ENCODE measurements around the gene DYNLT4. TPM values are rescaled to one million over a fixed set of nuclear protein-coding genes. Genes with fewer than 3 reads are reported as not detected.

DYNLT4 gene
- total RNA-seq, 1 experiment from 2014 or later = not detected

GRCh38 chr1:44831516-44831915, 24.4 kb upstream of the DYNLT4 start:
- H3K4me1 ChIP-seq (ENCODE audit: low read length) = peaks cover 4% of the 10 kb centered on the region
- no peak overlapping the region for H3K9ac ChIP-seq (ENCODE audit: low read length)
- no peak for DNase-seq
- H3K4me2 ChIP-seq (ENCODE audit: low read depth, low read length, poor library complexity, severe bottlenecking) = no peak overlapping the region
- H3K4me3 ChIP-seq (ENCODE audit: low read length) = no peak overlapping the region
- H2AFZ ChIP-seq (ENCODE audit: low read length) = no peak overlapping the region
- no peaks in the 10 kb centered on the region for H3K27me3 ChIP-seq (ENCODE audit: low read length)
- H3K9me3 ChIP-seq (ENCODE audit: low read length) = no peaks in the 10 kb centered on the region
- no peaks in the 10 kb centered on the region for H3K36me3 ChIP-seq (ENCODE audit: insufficient read depth, low read length)
- no peaks in the 10 kb centered on the region for H4K20me1 ChIP-seq (ENCODE audit: insufficient read depth, low read depth, low read length)
- no peak overlapping the region for H3K27ac ChIP-seq (ENCODE audit: low read length)
- no peaks in the 10 kb centered on the region for H3K79me2 ChIP-seq (ENCODE audit: low read length)
- H3K9me2 ChIP-seq (replicated peaks; ENCODE audit: insufficient read depth, low read length) = no peaks in the 10 kb centered on the region

GRCh38 chr1:44830900-44831304, 23.8 kb upstream of the DYNLT4 start:
- peak; percentile 62 for DNase-seq
- H3K36me3 ChIP-seq (ENCODE audit: insufficient read depth, low read length) = no peaks in the 10 kb centered on the region
- no peak overlapping the region for H3K4me2 ChIP-seq (ENCODE audit: low read depth, low read length, poor library complexity, severe bottlenecking)
- no peak overlapping the region for H3K4me3 ChIP-seq (ENCODE audit: low read length)
- no peaks in the 10 kb centered on the region for H3K9me3 ChIP-seq (ENCODE audit: low read length)
- no peaks in the 10 kb centered on the region for H4K20me1 ChIP-seq (ENCODE audit: insufficient read depth, low read depth, low read length)
- no peak overlapping the region for H3K9ac ChIP-seq (ENCODE audit: low read length)
- no peaks in the 10 kb centered on the region for H3K27me3 ChIP-seq (ENCODE audit: low read length)
- no peaks in the 10 kb centered on the region for H3K79me2 ChIP-seq (ENCODE audit: low read length)
- H2AFZ ChIP-seq (ENCODE audit: low read length) = no peak overlapping the region
- no peaks in the 10 kb centered on the region for H3K9me2 ChIP-seq (replicated peaks; ENCODE audit: insufficient read depth, low read length)
- H3K4me1 ChIP-seq (ENCODE audit: low read length) = peaks cover under 1% of the 10 kb centered on the region
- no peak overlapping the region for H3K27ac ChIP-seq (ENCODE audit: low read length)

GRCh38 chr1:44829506-44830384, 22.6 kb upstream of the DYNLT4 start:
- no peak overlapping the region for H3K4me2 ChIP-seq (ENCODE audit: low read depth, low read length, poor library complexity, severe bottlenecking)
- H3K79me2 ChIP-seq (ENCODE audit: low read length) = no peaks in the 10 kb centered on the region
- H3K9me3 ChIP-seq (ENCODE audit: low read length) = no peaks in the 10 kb centered on the region
- no peak overlapping the region for H3K27ac ChIP-seq (ENCODE audit: low read length)
- H3K4me3 ChIP-seq (ENCODE audit: low read length) = no peak overlapping the region
- no peaks in the 10 kb centered on the region for H3K36me3 ChIP-seq (ENCODE audit: insufficient read depth, low read length)
- H3K27me3 ChIP-seq (ENCODE audit: low read length) = no peaks in the 10 kb centered on the region
- H3K9me2 ChIP-seq (replicated peaks; ENCODE audit: insufficient read depth, low read length) = no peaks in the 10 kb centered on the region
- H2AFZ ChIP-seq (ENCODE audit: low read length) = no peak overlapping the region
- H4K20me1 ChIP-seq (ENCODE audit: insufficient read depth, low read depth, low read length) = no peaks in the 10 kb centered on the region
- no peaks in the 10 kb centered on the region for H3K4me1 ChIP-seq (ENCODE audit: low read length)
- H3K9ac ChIP-seq (ENCODE audit: low read length) = no peak overlapping the region
- DNase-seq = no peak

GRCh38 chr1:44828841-44829440, 21.8 kb upstream of the DYNLT4 start:
- Histone ChIP-seq H3K9ac (ENCODE audit: low read length) (no peak overlapping the region), H3K9me3 (ENCODE audit: low read length) (no peaks in the 10 kb centered on the region), H4K20me1 (ENCODE audit: insufficient read depth, low read depth, low read length) (no peaks in the 10 kb centered on the region), H3K4me1 (ENCODE audit: low read length) (no peaks in the 10 kb centered on the region), H2AFZ (ENCODE audit: low read length) (no peak overlapping the region), H3K4me2 (ENCODE audit: low read depth, low read length, poor library complexity, severe bottlenecking) (no peak overlapping the region), H3K79me2 (ENCODE audit: low read length) (no peaks in the 10 kb centered on the region), H3K4me3 (ENCODE audit: low read length) (no peak overlapping the region), H3K27ac (ENCODE audit: low read length) (no peak overlapping the region), H3K9me2 (replicated peaks; ENCODE audit: insufficient read depth, low read length) (no peaks in the 10 kb centered on the region), H3K27me3 (ENCODE audit: low read length) (no peaks in the 10 kb centered on the region), H3K36me3 (ENCODE audit: insufficient read depth, low read length) (no peaks in the 10 kb centered on the region)
- no peak for DNase-seq

GRCh38 chr1:44828003-44828651, 21.0 kb upstream of the DYNLT4 start:
- Histone ChIP-seq H4K20me1 (ENCODE audit: insufficient read depth, low read depth, low read length) (no peaks in the 10 kb centered on the region), H3K4me2 (ENCODE audit: low read depth, low read length, poor library complexity, severe bottlenecking) (no peak overlapping the region), H3K4me1 (ENCODE audit: low read length) (no peaks in the 10 kb centered on the region), H3K27ac (ENCODE audit: low read length) (no peak overlapping the region), H3K9me3 (ENCODE audit: low read length) (no peaks in the 10 kb centered on the region), H3K36me3 (ENCODE audit: insufficient read depth, low read length) (no peaks in the 10 kb centered on the region), H3K79me2 (ENCODE audit: low read length) (no peaks in the 10 kb centered on the region), H2AFZ (ENCODE audit: low read length) (no peak overlapping the region), H3K4me3 (ENCODE audit: low read length) (no peak overlapping the region), H3K27me3 (ENCODE audit: low read length) (no peaks in the 10 kb centered on the region), H3K9ac (ENCODE audit: low read length) (no peak overlapping the region), H3K9me2 (replicated peaks; ENCODE audit: insufficient read depth, low read length) (no peaks in the 10 kb centered on the region)
- no peak for DNase-seq

GRCh38 chr1:44827197-44828002, 20.2 kb upstream of the DYNLT4 start:
- H3K9me2 ChIP-seq (replicated peaks; ENCODE audit: insufficient read depth, low read length) = no peaks in the 10 kb centered on the region
- no peaks in the 10 kb centered on the region for H3K79me2 ChIP-seq (ENCODE audit: low read length)
- H3K27ac ChIP-seq (ENCODE audit: low read length) = no peak overlapping the region
- H3K36me3 ChIP-seq (ENCODE audit: insufficient read depth, low read length) = no peaks in the 10 kb centered on the region
- peak; percentile 55 for DNase-seq
- H3K9ac ChIP-seq (ENCODE audit: low read length) = no peak overlapping the region
- no peaks in the 10 kb centered on the region for H4K20me1 ChIP-seq (ENCODE audit: insufficient read depth, low read depth, low read length)
- no peaks in the 10 kb centered on the region for H3K9me3 ChIP-seq (ENCODE audit: low read length)
- no peak overlapping the region for H3K4me3 ChIP-seq (ENCODE audit: low read length)
- H2AFZ ChIP-seq (ENCODE audit: low read length) = no peak overlapping the region
- no peaks in the 10 kb centered on the region for H3K4me1 ChIP-seq (ENCODE audit: low read length)
- no peaks in the 10 kb centered on the region for H3K27me3 ChIP-seq (ENCODE audit: low read length)
- no peak overlapping the region for H3K4me2 ChIP-seq (ENCODE audit: low read depth, low read length, poor library complexity, severe bottlenecking)

- Histone ChIP-seq H3K9me3 (ENCODE audit: low read length) (no peaks in the 10 kb centered on the region), H3K4me1 (ENCODE audit: low read length) (no peaks in the 10 kb centered on the region), H3K27me3 (ENCODE audit: low read length) (no peaks in the 10 kb centered on the region), H3K27ac (ENCODE audit: low read length) (no peak overlapping the region), H3K4me3 (ENCODE audit: low read length) (no peak overlapping the region), H3K4me2 (ENCODE audit: low read depth, low read length, poor library complexity, severe bottlenecking) (no peak overlapping the region), H3K36me3 (ENCODE audit: insufficient read depth, low read length) (no peaks in the 10 kb centered on the region), H3K79me2 (ENCODE audit: low read length) (no peaks in the 10 kb centered on the region), H3K9me2 (replicated peaks; ENCODE audit: insufficient read depth, low read length) (no peaks in the 10 kb centered on the region), H3K9ac (ENCODE audit: low read length) (no peak overlapping the region), H2AFZ (ENCODE audit: low read length) (no peak overlapping the region), H4K20me1 (ENCODE audit: insufficient read depth, low read depth, low read length) (no peaks in the 10 kb centered on the region)
- no peak for DNase-seq
Observed at GRCh38 chr1:44826375-44827196, 19.4 kb upstream of the DYNLT4 start.

Data from Karpas-422 (cell line).